Natural killer cell (primary cell): ENCODE measurements around the gene LRRC32. TPM values are rescaled to one million over a fixed set of nuclear protein-coding genes. Genes with fewer than 3 reads are reported as not detected.

Source experiments
- ATAC-seq, 3 donors: fragments of 150-1000 bp in 2 of 3; fragments of 200-7000 bp in 1 of 3; cut with Tn5 transposase; 1 replicate in 1 of 3; 2 replicates in 2 of 3; pipeline ENCODE4 v1.10.0; 2021; ENCODE audit warnings: mild to moderate bottlenecking in 2 of 3, moderate library complexity in 2 of 3
- DNase-seq, 2 donors: peaks; one replicate each; pipeline versions ENCODE4 v3.0.0 to v3.0.0-alpha.2; 2013 to 2021; ENCODE audit warnings: mixed read lengths in 1 of 2
- H3K27ac ChIP-seq: one replicate; pipeline ENCODE4 v1.5.1; 2013; ENCODE audit warnings: mild to moderate bottlenecking, low read length
- H3K27me3 ChIP-seq: one replicate; pipeline ENCODE4 v1.6.1; 2013; ENCODE audit warnings: low read length; ENCODE audit not compliant: control insufficient read depth, insufficient read depth
- H3K36me3 ChIP-seq: one replicate; pipeline ENCODE4 v1.6.1; 2013; ENCODE audit warnings: low read length; ENCODE audit not compliant: control insufficient read depth, insufficient read depth
- H3K4me1 ChIP-seq: one replicate; pipeline ENCODE4 v1.6.1; 2013; ENCODE audit warnings: low read length; ENCODE audit not compliant: control insufficient read depth, insufficient read depth
- H3K4me3 ChIP-seq: one replicate; pipeline ENCODE4 v1.5.1; 2013; ENCODE audit warnings: low read length
- H3K9me3 ChIP-seq: one replicate; pipeline ENCODE4 v1.6.1; 2013; ENCODE audit warnings: low read length; ENCODE audit not compliant: control insufficient read depth, insufficient read depth
- H3K27ac Mint-ChIP-seq, 2 donors: one replicate each; pipeline ENCODE4 v1.8.0; 2022; ENCODE audit warnings: mild to moderate bottlenecking in 2 of 2, mixed read lengths in 2 of 2, moderate library complexity in 1 of 2
- H3K27me3 Mint-ChIP-seq, 2 donors: one replicate each; pipeline ENCODE4 v1.8.0; 2022; ENCODE audit warnings: low read depth in 2 of 2, mixed read lengths in 2 of 2
- H3K36me3 Mint-ChIP-seq: one replicate; pipeline ENCODE4 v1.8.0; 2022; ENCODE audit warnings: mixed read lengths
- H3K4me1 Mint-ChIP-seq, 2 donors: one replicate each; pipeline ENCODE4 v1.8.0; 2022; ENCODE audit warnings: mixed read lengths in 2 of 2
- H3K4me3 Mint-ChIP-seq: one replicate; pipeline ENCODE4 v1.8.0; 2022; ENCODE audit warnings: mild to moderate bottlenecking, moderate library complexity, mixed read lengths
- H3K9me3 Mint-ChIP-seq, 2 donors: one replicate each; pipeline ENCODE4 v1.8.0; 2022; ENCODE audit warnings: mixed read lengths in 2 of 2
- WGBS: methylation state at CpG from one replicate; pipeline ENCODE4 v1.1.7; 2013; ENCODE audit warnings: missing lambda C conversion rate; ENCODE audit not compliant: insufficient coverage; 5-methylcytosine and 5-hydroxymethylcytosine counted together
- intact Hi-C: fragments of 100-400 bp; cut with micrococcal nuclease; formaldehyde crosslinking; loops from one replicate; pipeline ENCODE4 v1.14.2; 2022
- total RNA-seq, 4 donors: library from RNA; stranded (reverse); fragments of 120-200 nt in 1 of 4; gene quantifications; one replicate each; pipeline versions ENCODE4 v1.2.3 to v1.2.4, GENCODE V29; 2013 to 2022
- TF ChIP-seq, protein P1 (sequence below): fragments of 200-600 bp; IDR thresholded peaks from one replicate; pipeline ENCODE4 v1.8.0; 2022; ENCODE audit warnings: antibody characterized with exemption

The LRRC32 gene
- total RNA-seq, 3 donors from 2014 or later (not counting 1 experiment from before 2014, with no cell fraction given), result 0.14 to 1.4 (median 1.4) TPM

DNA sequence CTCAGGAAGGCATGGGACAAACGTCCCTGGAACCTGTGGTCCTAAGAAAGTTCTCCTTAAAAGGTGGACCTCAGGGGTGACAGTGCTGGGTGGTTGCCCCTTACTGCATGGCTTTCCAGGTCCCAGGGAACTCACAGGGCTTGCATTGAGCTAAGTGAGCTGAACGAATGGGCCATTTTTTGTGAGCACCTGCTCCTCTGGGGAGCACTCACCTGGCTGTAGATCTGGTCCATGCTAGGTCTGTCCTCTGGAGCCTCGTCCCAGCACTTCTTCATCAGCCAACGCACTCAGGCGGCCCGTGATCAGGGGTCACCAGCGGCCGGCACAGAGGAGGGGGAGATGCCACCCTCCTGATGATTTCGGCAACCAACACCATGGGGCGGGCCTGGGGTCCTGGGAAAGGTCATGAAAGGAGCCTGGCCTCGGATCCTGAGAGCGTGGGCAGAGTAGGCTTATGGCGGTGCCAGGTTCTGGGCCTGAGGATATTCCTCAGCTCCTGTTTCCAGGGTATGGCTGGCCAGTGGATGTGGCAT, 36.8 kb upstream of the LRRC32 start:
- Mint-ChIP-seq H3K36me3 (no peaks in the 10 kb centered on the region), H3K4me3 (no peak overlapping the region), H3K9me3 (no peaks in the 10 kb centered on the region), H3K4me1 (no peaks in the 10 kb centered on the region), H3K27ac (no peak overlapping the region), H3K27me3 (peaks cover 0 to 4% of the 10 kb centered on the region in 2 donors)
- Histone ChIP-seq H3K27ac (no peak overlapping the region), H3K4me3 (no peak overlapping the region), H3K4me1 (no peaks in the 10 kb centered on the region), H3K9me3 (no peaks in the 10 kb centered on the region), H3K36me3 (no peaks in the 10 kb centered on the region), H3K27me3 (no peaks in the 10 kb centered on the region)
- intact Hi-C loops, result no loop called here
- ATAC-seq (no peak), DNase-seq (no peak)
- 85% methylated on average over 13 of the region's 13 CpGs for WGBS
- TF ChIP-seq, protein P1, sequence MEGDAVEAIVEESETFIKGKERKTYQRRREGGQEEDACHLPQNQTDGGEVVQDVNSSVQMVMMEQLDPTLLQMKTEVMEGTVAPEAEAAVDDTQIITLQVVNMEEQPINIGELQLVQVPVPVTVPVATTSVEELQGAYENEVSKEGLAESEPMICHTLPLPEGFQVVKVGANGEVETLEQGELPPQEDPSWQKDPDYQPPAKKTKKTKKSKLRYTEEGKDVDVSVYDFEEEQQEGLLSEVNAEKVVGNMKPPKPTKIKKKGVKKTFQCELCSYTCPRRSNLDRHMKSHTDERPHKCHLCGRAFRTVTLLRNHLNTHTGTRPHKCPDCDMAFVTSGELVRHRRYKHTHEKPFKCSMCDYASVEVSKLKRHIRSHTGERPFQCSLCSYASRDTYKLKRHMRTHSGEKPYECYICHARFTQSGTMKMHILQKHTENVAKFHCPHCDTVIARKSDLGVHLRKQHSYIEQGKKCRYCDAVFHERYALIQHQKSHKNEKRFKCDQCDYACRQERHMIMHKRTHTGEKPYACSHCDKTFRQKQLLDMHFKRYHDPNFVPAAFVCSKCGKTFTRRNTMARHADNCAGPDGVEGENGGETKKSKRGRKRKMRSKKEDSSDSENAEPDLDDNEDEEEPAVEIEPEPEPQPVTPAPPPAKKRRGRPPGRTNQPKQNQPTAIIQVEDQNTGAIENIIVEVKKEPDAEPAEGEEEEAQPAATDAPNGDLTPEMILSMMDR, result no peak

DNA sequence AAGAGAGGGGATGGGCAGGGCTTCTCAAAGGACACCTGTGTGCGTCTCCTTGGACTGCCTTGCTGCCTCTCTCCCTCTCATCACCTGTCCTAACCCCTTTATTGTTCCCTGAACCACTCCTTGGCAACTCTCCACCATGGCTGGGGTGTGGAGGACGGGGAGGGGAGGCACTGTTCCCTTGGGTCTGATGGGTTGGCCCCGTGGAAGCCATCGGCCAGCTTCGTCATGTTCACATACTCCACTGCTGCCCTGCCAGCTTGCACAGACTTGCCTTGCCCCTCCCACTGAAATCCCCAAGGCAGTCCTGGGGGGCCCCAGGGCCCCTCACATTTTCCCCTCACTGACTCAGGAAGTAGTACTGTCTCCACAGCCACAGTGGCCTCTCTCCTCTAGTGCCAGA, 36.1 kb upstream of the LRRC32 start:
- Histone ChIP-seq H3K36me3 (no peaks in the 10 kb centered on the region), H3K27ac (no peak overlapping the region), H3K27me3 (no peaks in the 10 kb centered on the region), H3K9me3 (no peaks in the 10 kb centered on the region), H3K4me3 (no peak overlapping the region), H3K4me1 (no peaks in the 10 kb centered on the region)
- DNase-seq (no peak), ATAC-seq (no peak)
- TF ChIP-seq, protein P1, result no peak
- Mint-ChIP-seq H3K4me1 (no peaks in the 10 kb centered on the region), H3K27ac (no peak overlapping the region), H3K9me3 (no peaks in the 10 kb centered on the region), H3K27me3 (peaks cover 0 to 4% of the 10 kb centered on the region in 2 donors), H3K36me3 (no peaks in the 10 kb centered on the region), H3K4me3 (no peak overlapping the region)
- 97% methylated on average over 3 of the region's 5 CpGs for WGBS
- intact Hi-C loops, result no loop called here

DNA sequence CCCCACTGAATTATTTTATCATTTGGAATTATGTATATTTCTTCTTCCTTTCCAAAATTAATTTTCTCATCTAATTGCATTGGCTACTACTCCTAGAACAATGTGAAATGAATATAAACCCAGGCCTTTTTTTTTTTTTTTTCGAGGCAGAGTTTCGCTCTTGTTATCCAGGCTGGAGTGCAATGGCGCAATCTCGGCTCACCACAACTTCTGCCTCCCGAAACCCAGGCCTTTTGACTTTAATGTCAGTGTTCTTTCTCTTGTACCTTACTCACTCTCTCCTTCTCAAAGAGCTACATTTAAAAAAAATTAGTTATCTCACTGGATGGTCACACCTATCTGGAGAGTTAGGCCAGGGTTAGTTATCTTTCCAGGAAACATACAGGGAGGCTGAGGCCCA, 35.3 kb upstream of the LRRC32 start:
- H3K4me1 ChIP-seq, result no peaks in the 10 kb centered on the region
- no peak overlapping the region for H3K27ac ChIP-seq
- no peak for DNase-seq
- 81% methylated on average over 5 of the region's 5 CpGs for WGBS
- H3K36me3 ChIP-seq, result no peaks in the 10 kb centered on the region
- TF ChIP-seq, protein P1, result no peak
- intact Hi-C loops, result no loop called here
- Mint-ChIP-seq H3K36me3 (no peaks in the 10 kb centered on the region), H3K9me3 (no peaks in the 10 kb centered on the region), H3K4me1 (no peaks in the 10 kb centered on the region), H3K4me3 (no peak overlapping the region), H3K27me3 (peaks cover 0 to 4% of the 10 kb centered on the region in 2 donors), H3K27ac (no peak overlapping the region)
- H3K27me3 ChIP-seq, result no peaks in the 10 kb centered on the region
- H3K9me3 ChIP-seq, result no peaks in the 10 kb centered on the region
- no peak overlapping the region for H3K4me3 ChIP-seq
- no peak for ATAC-seq
